ENCODE measurements around the gene PLXNB1. TPM values are rescaled to one million over a fixed set of nuclear protein-coding genes. Genes with fewer than 3 reads are reported as not detected.

The PLXNB1 gene
- total RNA-seq, 1 donor from 2014 or later, result 41.2 TPM

DNA sequence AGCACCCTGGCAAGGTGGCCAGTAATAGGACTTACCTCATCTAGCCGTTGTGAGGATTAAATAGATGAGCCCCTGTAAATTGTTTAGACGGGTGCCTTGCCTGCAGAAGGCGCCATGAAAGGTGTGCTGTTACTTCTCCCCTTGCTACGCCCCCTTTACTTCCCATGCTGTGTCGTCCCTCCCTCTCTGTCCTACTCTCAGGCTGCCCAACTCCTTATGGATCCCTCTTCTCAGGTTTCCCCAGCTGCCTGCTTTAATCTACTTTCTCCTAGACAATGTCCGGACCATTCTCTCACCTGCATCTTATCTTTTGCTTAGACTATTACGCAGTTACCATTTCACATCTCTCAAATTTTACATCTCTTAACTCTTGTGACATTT, 59.6 kb downstream of the PLXNB1 start:
- no peak for DNase-seq

DNA sequence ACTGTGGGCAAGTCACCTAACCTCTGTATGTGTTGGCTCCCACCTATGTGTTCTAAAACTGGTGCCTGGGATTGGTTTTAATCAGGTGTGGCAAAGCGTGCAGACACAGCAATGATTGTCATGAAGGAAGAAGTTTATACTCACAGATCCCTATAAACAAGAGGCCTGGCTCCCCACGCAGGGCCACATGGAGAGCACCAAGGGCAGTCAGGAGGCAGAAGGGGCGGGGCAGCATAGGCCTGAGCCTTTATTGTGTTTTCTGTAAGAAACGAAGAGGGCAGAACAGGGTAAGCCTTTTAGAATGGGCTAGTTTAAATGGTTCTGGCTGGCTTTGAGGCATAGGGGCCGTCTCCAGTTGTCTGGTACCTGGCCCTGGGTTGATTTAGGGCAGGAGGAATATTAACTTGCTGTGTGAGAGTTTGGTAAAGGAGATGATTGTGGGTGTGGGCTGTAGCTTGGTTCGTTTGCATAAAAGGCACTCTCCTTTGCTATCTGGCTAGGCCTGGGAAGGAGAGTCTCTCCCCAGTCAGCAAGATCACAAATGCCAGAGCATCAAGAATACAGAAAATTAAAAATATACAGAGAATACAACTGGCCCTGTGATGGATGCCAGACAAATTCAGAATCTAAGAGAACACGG, 60.1 kb downstream of the PLXNB1 start:
- no peak for DNase-seq

GRCh38 chr3:48367201-48367600, 62.7 kb downstream of the PLXNB1 start:
- DNase-seq, result no peak

GRCh38 chr3:48364840-48365239, 65.0 kb downstream of the PLXNB1 start:
- no peak for DNase-seq

DNA sequence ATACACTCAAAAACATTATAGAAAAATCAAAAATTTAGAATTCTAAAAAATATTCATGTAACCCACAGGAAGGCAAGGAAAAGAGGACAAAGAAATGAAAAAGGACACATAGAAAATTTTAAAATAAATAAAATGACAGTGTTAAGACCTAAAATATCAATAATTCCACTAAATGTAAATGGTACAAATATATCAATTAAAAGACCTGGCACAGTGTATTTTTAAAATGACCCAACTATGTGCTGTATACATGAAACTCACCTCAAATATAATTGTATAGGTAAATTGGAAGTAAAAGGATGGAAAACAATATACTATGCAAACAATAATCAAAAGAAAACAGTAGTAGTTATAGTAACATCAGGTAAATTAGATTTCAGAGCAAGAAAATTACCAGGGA, 68.0 kb downstream of the PLXNB1 start:
- DNase-seq, result no peak

DNA sequence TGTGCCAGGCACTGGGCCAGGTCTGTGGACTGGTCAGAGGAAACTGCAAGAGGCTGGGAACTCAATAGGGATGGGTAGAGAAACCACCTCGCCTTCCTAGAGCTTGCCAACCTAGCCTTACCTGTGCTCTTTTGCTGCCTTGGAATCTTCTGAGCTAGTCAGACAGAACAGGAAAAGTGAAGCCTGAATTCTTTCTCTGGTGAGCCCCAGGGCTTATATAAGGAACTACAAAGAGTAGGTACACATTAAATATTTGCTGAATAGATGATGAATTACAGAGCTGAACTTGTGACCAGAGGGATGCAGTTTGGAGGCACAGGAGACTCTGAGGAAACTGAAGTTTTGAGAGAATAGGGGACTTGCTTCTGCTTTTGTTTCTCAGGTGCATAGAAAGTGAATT, 73.5 kb downstream of the PLXNB1 start:
- no peak for DNase-seq

- no peak for DNase-seq
These were observed 75.9 kb downstream of the PLXNB1 start for GRCh38 chr3:48353987-48354386.

Small RNA genes lying within 50 kb of the gene (small RNA-seq; reads per million reads assigned to genes)
- not detected for gene RN7SL321P (ENCODE audit: low replicate concordance)

Other genes starting within 250 kb of the PLXNB1 start
- gene CDC25A, start 241.7 kb downstream of the PLXNB1 start, total RNA-seq, result 3.4 TPM
- 18.3 TPM for gene CAMP, start 206.6 kb downstream of the PLXNB1 start, total RNA-seq
- gene ZNF589, start 189.0 kb downstream of the PLXNB1 start, total RNA-seq, result 11.5 TPM
- 17.3 TPM for gene NME6, start 128.7 kb downstream of the PLXNB1 start, total RNA-seq
- not detected for gene SPINK8, start 96.4 kb downstream of the PLXNB1 start, total RNA-seq
- not detected for gene FBXW12, start 57.9 kb downstream of the PLXNB1 start, total RNA-seq
- gene CCDC51, start 10.0 kb upstream of the PLXNB1 start, total RNA-seq, result 6.7 TPM
- gene TMA7, start 10.2 kb upstream of the PLXNB1 start, total RNA-seq, result 152 TPM
- gene ATRIP, start 16.7 kb upstream of the PLXNB1 start, total RNA-seq, result 4.8 TPM
- 35.2 TPM for gene SHISA5, start 74.1 kb upstream of the PLXNB1 start, total RNA-seq
- gene PFKFB4, start 126.7 kb upstream of the PLXNB1 start, total RNA-seq, result 5.4 TPM
- gene UCN2, start 133.7 kb upstream of the PLXNB1 start, total RNA-seq, result 1.4 TPM
- gene COL7A1, start 165.2 kb upstream of the PLXNB1 start, total RNA-seq, result 71.4 TPM
- 132 TPM for gene UQCRC1, start 179.6 kb upstream of the PLXNB1 start, total RNA-seq
- not detected for gene TMEM89, start 191.7 kb upstream of the PLXNB1 start, total RNA-seq
- gene SLC26A6, start 205.4 kb upstream of the PLXNB1 start, total RNA-seq, result 9.9 TPM
- 0.39 TPM for gene CELSR3, start 232.8 kb upstream of the PLXNB1 start, total RNA-seq